NCI-H82 treated with DMSO at 0.1 percent for 48 hours (cell line): ENCODE data around the gene HELZ2.

Experiments used
- DNase-seq: peaks from one replicate; lab custom pipeline; 2025; ENCODE audit not compliant: unreplicated experiment; lab: John Stamatoyannopoulos, UW

Gene HELZ2

DNA sequence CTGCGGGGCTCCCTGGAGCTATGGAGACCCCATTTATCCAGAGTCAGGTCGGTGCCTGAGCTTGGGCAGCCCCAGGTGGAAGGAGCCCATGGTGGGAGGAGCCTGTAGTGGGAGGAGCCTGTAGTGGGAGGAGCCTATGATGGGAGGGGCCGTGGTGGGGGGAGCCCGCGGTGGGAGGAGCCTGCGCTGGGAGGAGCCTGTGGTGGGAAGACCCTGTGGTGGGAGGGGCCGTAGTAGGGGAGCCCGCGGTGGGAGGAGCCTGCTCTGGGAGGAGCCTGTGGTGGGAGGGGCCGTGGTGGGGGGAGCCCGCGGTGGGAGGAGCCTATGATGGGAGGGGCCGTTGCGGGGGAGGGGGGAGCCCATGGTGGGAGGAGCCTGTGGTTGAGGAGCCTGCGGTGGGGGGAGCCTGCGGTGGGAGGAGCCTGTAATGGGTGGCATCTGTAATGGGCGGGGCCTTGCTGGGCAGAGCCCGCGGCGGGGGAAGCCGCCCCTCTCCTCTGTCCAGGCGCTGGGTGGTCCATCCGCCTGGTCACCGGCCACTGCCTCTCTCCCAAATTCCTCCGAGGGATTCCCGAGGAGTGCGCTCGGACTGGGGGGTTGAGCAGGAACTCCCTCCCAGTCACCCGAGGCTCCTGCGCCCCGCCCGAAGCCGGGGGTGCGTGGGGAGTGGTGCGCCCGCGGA, 20.6 kb downstream of the HELZ2 start:
- DNase-seq = peak; percentile 55

DNA sequence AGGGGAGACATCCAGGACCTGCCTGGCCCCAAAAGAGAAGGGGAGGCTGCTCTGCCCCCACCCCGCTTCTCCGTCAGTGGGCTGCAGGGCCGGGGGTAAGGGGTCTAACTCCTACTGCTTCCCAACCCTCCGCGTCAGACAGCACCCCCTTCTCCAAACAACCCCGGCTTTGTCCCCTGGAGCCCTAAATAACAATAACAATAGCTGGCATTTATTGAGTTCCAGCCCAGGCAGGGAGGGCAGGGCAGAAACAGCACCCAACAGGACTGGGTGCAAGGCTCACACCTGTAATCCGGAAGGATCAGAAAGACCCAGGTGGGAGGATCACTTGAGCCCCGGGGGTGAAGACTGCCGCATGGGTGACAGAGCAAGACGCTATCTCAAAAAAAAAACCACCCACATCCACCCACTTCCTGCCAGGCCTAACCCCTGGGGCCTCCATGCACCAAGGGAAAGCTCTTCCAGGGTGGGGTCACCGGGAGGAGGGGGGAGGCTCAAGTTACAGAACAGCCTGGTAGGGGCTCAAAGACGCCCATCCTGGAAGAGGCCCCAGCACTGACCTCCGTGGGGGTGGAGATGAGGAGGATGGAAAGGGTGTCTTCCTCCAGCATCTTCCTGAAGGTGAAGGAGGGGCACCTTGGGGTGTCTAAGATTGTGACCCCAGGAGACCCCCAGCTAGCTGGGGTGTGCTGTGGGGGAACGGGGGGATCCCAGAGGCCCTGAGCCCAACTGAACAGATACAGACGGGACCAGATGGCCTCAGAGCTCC, 21.4 kb downstream of the HELZ2 start:
- DNase-seq = no peak

DNA sequence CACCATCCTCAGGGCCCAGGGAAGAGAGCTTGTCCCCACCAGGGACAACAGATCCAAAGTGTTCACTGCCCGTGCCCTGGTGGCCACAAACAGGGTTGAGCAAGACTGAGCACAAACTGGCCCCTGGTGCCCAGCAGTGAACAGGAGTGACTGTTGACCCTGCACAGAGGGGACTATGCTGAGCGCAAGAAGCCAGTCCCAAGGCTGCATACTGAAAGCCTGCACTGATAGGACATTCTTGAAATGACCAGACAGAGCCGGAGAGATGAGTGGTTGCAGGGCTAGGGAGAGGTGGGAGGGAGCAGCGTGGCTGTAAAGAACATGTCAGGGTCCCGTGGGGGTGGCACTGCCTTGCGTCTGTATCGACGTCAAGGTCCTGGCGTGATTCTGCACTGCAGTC, 23.0 kb downstream of the HELZ2 start:
- no peak for DNase-seq

- no peak for DNase-seq
Measured at GRCh38 chr20:63549679-63550282, 24.3 kb downstream of the HELZ2 start.

GRCh38 chr20:63549019-63549418, 25.0 kb downstream of the HELZ2 start:
- no peak for DNase-seq

DNA sequence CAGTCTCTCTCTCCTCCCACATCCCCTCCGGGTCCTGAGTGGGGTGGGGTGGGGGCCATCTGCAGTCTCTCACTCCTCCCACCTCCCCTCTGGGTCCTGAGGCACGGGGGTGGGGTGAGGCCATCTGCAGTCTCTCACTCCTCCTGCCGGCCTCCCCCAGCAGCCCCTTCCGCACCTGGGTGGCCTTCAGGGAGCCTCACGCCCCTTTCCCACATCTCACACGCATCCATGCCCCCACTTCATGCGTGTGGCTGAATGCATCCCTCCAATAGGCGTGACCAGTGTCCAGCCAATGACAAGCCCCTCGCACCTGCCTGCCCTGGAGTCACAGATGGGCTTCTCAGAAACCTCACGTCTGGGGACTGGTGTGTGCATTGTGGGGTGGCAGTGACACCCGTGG, 25.5 kb downstream of the HELZ2 start:
- no peak for DNase-seq

GRCh38 chr20:63547725-63548480, 26.1 kb downstream of the HELZ2 start, which contains the start of gene SRMS:
SRMS (minus strand) TSS chr20:63547749; CDS start chr20:63547463, 286 bp downstream.
- DNase-seq = no peak

- no peak for DNase-seq
Measured at GRCh38 chr20:63546956-63547724, 26.9 kb downstream of the HELZ2 start.

GRCh38 chr20:63546256-63546955, 27.6 kb downstream of the HELZ2 start:
- no peak for DNase-seq

DNA sequence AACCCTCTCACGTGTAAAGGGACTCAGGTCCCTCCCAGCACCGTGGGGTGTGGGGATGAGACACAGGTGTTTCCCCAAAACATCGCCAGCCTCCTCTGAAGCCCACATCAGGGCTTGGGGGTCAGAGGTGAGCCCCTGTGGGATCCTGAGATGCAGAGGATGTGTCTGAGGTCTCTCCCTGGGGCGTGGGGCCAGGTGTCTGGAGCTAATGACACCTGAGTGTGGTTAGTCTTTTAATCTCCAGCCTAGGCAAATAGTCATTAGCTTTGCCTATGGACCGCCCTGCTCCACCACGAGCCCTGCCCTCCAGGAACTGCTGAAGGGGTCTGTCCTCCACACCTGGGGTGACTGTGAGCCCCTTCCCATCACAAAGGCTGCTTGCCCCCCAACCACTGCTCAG, 28.2 kb downstream of the HELZ2 start:
- DNase-seq = no peak

GRCh38 chr20:63544958-63545516, 29.0 kb downstream of the HELZ2 start:
- DNase-seq = no peak

DNA sequence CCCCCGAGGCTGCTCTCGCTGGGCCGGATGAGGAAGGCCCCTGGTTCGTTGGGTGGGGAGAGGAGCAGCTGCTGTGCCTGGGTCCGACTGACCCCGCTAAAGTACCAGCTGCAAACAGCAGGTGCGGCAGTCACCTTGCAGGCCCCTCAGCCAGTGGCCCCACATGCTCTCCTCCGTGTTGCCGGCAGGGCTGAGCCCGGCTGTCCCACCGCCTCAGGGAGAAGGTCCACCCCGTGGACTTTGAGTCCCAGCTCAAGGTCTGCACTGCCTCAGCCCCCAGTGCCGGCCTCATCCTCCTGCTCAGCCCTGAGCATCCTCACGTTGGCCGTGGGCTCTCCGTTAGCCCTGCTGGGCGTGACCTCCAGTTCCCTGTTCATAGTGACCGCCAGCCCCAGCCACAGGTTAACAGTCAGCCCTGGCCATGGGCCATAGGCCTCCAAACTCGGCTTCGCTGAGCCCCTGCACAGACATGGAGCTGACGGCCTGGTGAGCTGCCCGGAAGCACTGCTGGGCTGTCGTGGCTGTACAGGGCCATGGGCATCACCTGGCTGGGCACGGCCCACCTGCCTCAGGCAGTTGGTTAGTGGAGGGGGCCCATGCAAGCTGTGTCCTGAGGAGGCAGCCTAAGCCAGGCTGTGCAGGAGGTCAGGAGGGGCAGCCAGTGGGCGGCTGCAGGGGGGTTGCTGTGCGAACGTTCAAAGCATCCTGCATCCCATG, 29.6 kb downstream of the HELZ2 start:
- no peak for DNase-seq

DNA sequence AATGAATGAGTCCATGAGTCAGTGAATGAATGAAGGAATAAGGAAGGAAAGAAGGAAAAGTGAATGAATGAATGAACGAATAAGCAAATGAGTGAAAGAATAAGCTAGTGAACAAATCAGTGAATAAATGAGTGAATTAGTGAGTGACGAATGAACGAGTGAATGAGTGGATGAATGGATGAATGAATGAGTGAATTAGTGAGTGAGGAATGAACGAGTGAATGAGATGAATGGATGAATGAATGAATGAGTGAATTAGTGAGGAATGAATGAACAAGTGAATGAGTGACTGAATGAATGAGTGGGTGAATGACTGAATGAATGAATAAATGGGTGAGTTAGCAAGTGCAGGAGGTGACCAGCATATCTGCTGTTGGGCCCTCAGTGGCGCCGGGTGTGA, 30.3 kb downstream of the HELZ2 start:
- DNase-seq = no peak

DNA sequence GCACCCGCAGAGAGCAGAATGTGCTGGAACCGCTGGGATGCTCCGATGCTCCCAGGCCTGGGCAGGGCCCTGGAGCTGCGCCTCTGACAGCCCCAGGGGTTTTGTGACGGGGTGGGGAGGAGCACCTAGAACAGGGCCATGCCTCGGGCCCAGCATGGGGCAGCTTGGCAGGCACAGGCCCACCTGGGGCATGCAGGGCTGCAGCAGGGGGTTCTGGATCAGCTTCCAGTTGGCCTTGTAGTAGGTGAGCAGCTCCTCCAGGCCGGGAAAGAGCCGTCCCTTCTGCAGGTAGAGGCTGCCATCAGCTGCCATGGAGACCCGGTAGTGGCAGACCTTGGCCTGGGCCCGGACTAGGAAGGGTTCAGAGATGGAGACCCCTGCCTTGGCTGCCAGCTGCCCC, 30.9 kb downstream of the HELZ2 start:
- no peak for DNase-seq

- DNase-seq = no peak
Measured at GRCh38 chr20:63542696-63543095, 31.3 kb downstream of the HELZ2 start.

- no peak for DNase-seq
Measured at GRCh38 chr20:63542031-63542559, 31.9 kb downstream of the HELZ2 start.

DNA sequence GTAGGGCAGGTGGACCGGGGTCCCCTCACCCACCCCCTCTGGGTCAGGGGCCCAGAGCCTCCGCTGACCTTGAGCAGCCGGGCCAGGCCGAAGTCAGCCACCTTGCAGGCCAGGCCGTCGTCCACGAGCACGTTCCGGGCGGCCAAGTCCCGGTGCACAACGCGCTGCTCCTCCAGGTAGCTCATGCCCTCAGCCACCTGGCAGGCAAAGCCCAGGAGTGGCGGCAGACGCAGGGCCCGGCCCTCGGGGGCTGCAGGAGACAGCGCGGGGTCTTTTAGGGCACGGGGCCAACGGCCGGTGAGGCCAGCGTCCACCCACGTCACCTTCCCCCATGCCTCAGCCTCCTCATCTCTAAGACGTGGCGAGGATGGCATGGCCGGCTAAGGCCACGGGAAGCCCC, 32.7 kb downstream of the HELZ2 start:
- DNase-seq = no peak

- no peak for DNase-seq
Measured at GRCh38 chr20:63540417-63541186, 33.4 kb downstream of the HELZ2 start.
